HepG2 (cell line): ENCODE data around the gene ADSS1. TPM values are rescaled to one million over a fixed set of nuclear protein-coding genes. Genes with fewer than 3 reads are reported as not detected.

Experiments
- CTCF ChIP-seq: sonication (generic); formaldehyde crosslinking; IDR thresholded peaks from 2 replicates; pipeline ENCODE4 v1.5.0; 2020; ENCODE audit warnings: mild to moderate bottlenecking, missing genetic modification reagents, moderate library complexity
- ELF4 ChIP-seq: sonication (generic); formaldehyde crosslinking; IDR thresholded peaks from 2 replicates; pipeline ENCODE4 v1.5.0; 2020; ENCODE audit warnings: missing genetic modification reagents, mild to moderate bottlenecking, moderate library complexity, borderline replicate concordance
- KDM1A ChIP-seq: IDR thresholded peaks from 2 replicates; pipeline ENCODE4 v1.6.1; 2016; ENCODE audit warnings: missing compliant biosample characterization
- MNT ChIP-seq: fragments of 450-650 bp; IDR thresholded peaks from 2 replicates; pipeline ENCODE4 v1.6.1; 2016
- SP140L ChIP-seq: sonication (generic); formaldehyde crosslinking; IDR thresholded peaks from 2 replicates; pipeline ENCODE4 v1.4.0; 2020; ENCODE audit warnings: missing genetic modification reagents, borderline replicate concordance
- STAT6 ChIP-seq: sonication (generic); formaldehyde crosslinking; IDR thresholded peaks from 2 replicates; pipeline ENCODE4 v1.4.0; 2020; ENCODE audit warnings: missing genetic modification reagents, mild to moderate bottlenecking, borderline replicate concordance
- TCF12 ChIP-seq, 2 experiments: fragments of 450-650 bp in 1 of 2; sonication (generic) in 1 of 2; formaldehyde crosslinking in 1 of 2; IDR thresholded peaks; 2 replicates each; pipeline versions ENCODE4 v1.6.1 to v1.8.0; 2017 to 2022; ENCODE audit warnings: antibody characterized with exemption in 1 of 2, mild to moderate bottlenecking in 1 of 2, missing genetic modification reagents in 1 of 2, moderate library complexity in 1 of 2
- ZBTB33 ChIP-seq: sonication (generic); formaldehyde crosslinking; IDR thresholded peaks from 2 replicates; pipeline ENCODE4 v1.4.0; 2020; ENCODE audit warnings: missing genetic modification reagents
- ZBTB8A ChIP-seq: sonication (generic); formaldehyde crosslinking; IDR thresholded peaks from 2 replicates; pipeline ENCODE4 v1.4.0; 2020; ENCODE audit warnings: mild to moderate bottlenecking, low read depth, missing genetic modification reagents, borderline replicate concordance
- ZMYM2 ChIP-seq: sonication (generic); formaldehyde crosslinking; IDR thresholded peaks from 2 replicates; pipeline ENCODE4 v1.8.0; 2022; ENCODE audit warnings: mild to moderate bottlenecking, missing genetic modification reagents
- ZNF207 ChIP-seq: fragments of 450-650 bp; IDR thresholded peaks from 2 replicates; pipeline ENCODE4 v1.6.1; 2016; ENCODE audit warnings: antibody characterized with exemption, borderline replicate concordance
- ZNF441 ChIP-seq: sonication (generic); formaldehyde crosslinking; IDR thresholded peaks from 2 replicates; pipeline ENCODE4 v1.7.0; 2021; ENCODE audit warnings: missing genetic modification reagents, borderline replicate concordance
- ZNF574 ChIP-seq: sonication (generic); formaldehyde crosslinking; IDR thresholded peaks from 2 replicates; pipeline ENCODE4 v1.4.0; 2020; ENCODE audit warnings: missing genetic modification reagents
- ZNF749 ChIP-seq: sonication (generic); formaldehyde crosslinking; IDR thresholded peaks from 2 replicates; pipeline ENCODE4 v1.8.0; 2022; ENCODE audit warnings: mild to moderate bottlenecking, missing genetic modification reagents, moderate library complexity, borderline replicate concordance
- polyA plus RNA-seq, 8 experiments: library from polyadenylated mRNA; depleted of rRNA in 3 of 8; stranded (reverse) in 7 of 8; unstranded in 1 of 8; fragments of >200 nt; fragmentation: Illumina TruSeq in 4 of 8; extraction: Trizol in 4 of 8; gene quantifications; 2 replicates each; pipeline versions ENCODE4 v1.2.1 to v1.2.3, GENCODE V29; 2011 to 2016; ENCODE audit warnings: low read depth in 4 of 8, missing spikeins in 1 of 8, mixed read lengths in 1 of 8; ENCODE audit not compliant: insufficient read depth in 1 of 8
- total RNA-seq, 5 experiments: library from RNA; depleted of rRNA; stranded (reverse); fragments of >200 nt; fragmentation: Illumina TruSeq; extraction: Trizol; gene quantifications; 2 replicates each; pipeline ENCODE4 v1.2.3, GENCODE V29; 2016; ENCODE audit warnings: low read depth in 1 of 5

ADSS1 gene
- total and polyA plus RNA-seq, 2 of the 13 experiments (the other 11 are each of a cell fraction or from before 2014, with no cell fraction given) = 1.0 to 36.7 TPM

- TF ChIP-seq ZNF574 (CRISPR knock-in tag) (peak; percentile 80), KDM1A (no peak), ZNF207 (no peak), STAT6 (CRISPR knock-in tag) (peak; percentile 79; the same call in 1 of the 2 replicates), ZMYM2 (CRISPR knock-in tag) (peak; percentile 85), ZBTB33 (CRISPR knock-in tag) (peak; percentile 94), CTCF (0 out of 2 replicates have a peak, but pooled peaks have one; percentile 30), TCF12 (IDR thresholded peaks at IDR 0.05) (no peak), TCF12 (CRISPR knock-in tag; IDR thresholded peaks at IDR 0.05) (peak; percentile 93; the same call in 1 of the 2 replicates), ZNF749 (peak; percentile 63; the same call in 1 of the 2 replicates), ZBTB8A (no peak), ELF4 (CRISPR knock-in tag) (peak; percentile 79; the same call in 1 of the 2 replicates), MNT (peak; percentile 14; the same call in 1 of the 2 replicates), ZNF441 (CRISPR knock-in tag) (peak; percentile 93), SP140L (CRISPR knock-in tag) (0 out of 2 replicates have a peak, but pooled peaks have one; percentile 21)
Observed at GRCh38 chr14:104735830-104736642, 12.0 kb downstream of the ADSS1 start (continued).
